ENCODE data around the gene EXOC3. TPM values are rescaled to one million over a fixed set of nuclear protein-coding genes. Genes with fewer than 3 reads are reported as not detected.

EXOC3 gene
- total RNA-seq, 3 donors from 2014 or later (not counting 1 experiment from before 2014, with no cell fraction given): 89.6 to 99.9 (median 96.3) TPM

DNA sequence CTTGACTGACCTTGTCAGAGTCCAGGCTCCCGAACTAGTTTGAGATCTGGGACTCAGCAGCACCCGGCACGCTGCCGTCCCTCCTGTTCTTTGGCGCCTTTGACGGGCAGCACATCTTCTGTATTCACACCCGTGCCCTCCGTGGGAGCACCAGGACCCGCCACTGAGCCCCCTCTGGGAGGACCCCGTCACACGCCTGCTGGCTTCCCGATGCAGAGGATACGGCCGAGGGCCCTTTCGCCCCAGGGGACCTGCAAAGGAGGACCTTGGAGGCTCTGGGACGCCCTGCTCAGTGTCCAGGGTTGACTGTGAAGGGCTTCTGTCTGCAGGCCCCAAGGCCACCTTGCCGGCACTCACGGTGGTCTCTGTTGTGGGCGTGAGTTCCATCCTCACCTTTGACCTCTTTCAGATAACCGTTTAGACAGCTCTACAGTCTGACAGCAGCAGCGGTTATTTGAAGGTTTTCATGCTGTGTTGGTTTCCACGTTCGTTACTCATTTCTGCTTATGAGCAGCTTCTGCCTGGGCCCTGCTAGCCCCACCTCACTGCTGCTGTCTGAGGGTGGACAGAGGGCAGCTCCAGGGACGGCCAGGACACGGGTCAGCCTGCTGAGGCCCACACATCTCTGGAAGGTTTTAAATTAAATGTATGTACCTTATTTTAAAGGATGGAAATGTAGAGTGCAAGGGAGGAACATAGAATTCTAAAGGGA, 12.6 kb upstream of the EXOC3 start:
- H3K4me3 ChIP-seq (ENCODE audit: low read length): no peak overlapping the region
- DNase-seq (no peak), ATAC-seq (no peak)
- intact Hi-C loops (cut with micrococcal nuclease): loop anchor here (2.0 kb wide), 1 partner anchor 242 kb away; no protein-coding TSS in a partner anchor
- peaks cover 0 to 4% of the 10 kb centered on the region in 2 donors for H3K27me3 Mint-ChIP-seq (ENCODE audit: low read depth in 2 of 2)
- H3K27me3 ChIP-seq (ENCODE audit: control insufficient read depth, insufficient read depth, low read length): no peaks in the 10 kb centered on the region
- no peak overlapping the region for H3K4me3 Mint-ChIP-seq
- H3K9me3 Mint-ChIP-seq: peaks cover 0 to 9% of the 10 kb centered on the region in 2 donors
- no peak overlapping the region for H3K27ac Mint-ChIP-seq
- WGBS (ENCODE audit: insufficient coverage): 86% methylated on average over 25 of the region's 25 CpGs
- no peaks in the 10 kb centered on the region for H3K4me1 ChIP-seq (ENCODE audit: control insufficient read depth, insufficient read depth, low read length)
- no peaks in the 10 kb centered on the region for H3K36me3 Mint-ChIP-seq
- H3K36me3 ChIP-seq (ENCODE audit: control insufficient read depth, insufficient read depth, low read length): no peaks in the 10 kb centered on the region
- H3K9me3 ChIP-seq (ENCODE audit: control insufficient read depth, insufficient read depth, low read length): no peaks in the 10 kb centered on the region
- no peaks in the 10 kb centered on the region for H3K4me1 Mint-ChIP-seq
- H3K27ac ChIP-seq (ENCODE audit: low read length): no peak overlapping the region
- TF ChIP-seq CTCF (IDR thresholded peaks at IDR 0.05): no peak

- no peaks in the 10 kb centered on the region for H3K4me1 ChIP-seq (ENCODE audit: control insufficient read depth, insufficient read depth, low read length)
- ATAC-seq (peak in 1 of 3 donors; percentile 73), DNase-seq (peak in 1 of 2 donors; percentile 61)
- Mint-ChIP-seq H3K9me3 (peaks cover 0 to 7% of the 10 kb centered on the region in 2 donors), H3K27me3 (ENCODE audit: low read depth in 2 of 2) (peaks cover 0 to 2% of the 10 kb centered on the region in 2 donors), H3K4me1 (no peaks in the 10 kb centered on the region), H3K27ac (no peak overlapping the region), H3K4me3 (no peak overlapping the region), H3K36me3 (no peaks in the 10 kb centered on the region)
- no peak overlapping the region for H3K4me3 ChIP-seq (ENCODE audit: low read length)
- WGBS (ENCODE audit: insufficient coverage): 41% methylated on average over 18 of the region's 18 CpGs
- TF ChIP-seq CTCF (IDR thresholded peaks at IDR 0.05): no peak
- intact Hi-C loops (cut with micrococcal nuclease): loop anchor here (2.0 kb wide), 1 partner anchor 242 kb away; no protein-coding TSS in a partner anchor
- no peaks in the 10 kb centered on the region for H3K27me3 ChIP-seq (ENCODE audit: control insufficient read depth, insufficient read depth, low read length)
- H3K27ac ChIP-seq (ENCODE audit: low read length): no peak overlapping the region
- no peaks in the 10 kb centered on the region for H3K9me3 ChIP-seq (ENCODE audit: control insufficient read depth, insufficient read depth, low read length)
- no peaks in the 10 kb centered on the region for H3K36me3 ChIP-seq (ENCODE audit: control insufficient read depth, insufficient read depth, low read length)
Observed at GRCh38 chr5:431001-431710, 11.8 kb upstream of the EXOC3 start.

DNA sequence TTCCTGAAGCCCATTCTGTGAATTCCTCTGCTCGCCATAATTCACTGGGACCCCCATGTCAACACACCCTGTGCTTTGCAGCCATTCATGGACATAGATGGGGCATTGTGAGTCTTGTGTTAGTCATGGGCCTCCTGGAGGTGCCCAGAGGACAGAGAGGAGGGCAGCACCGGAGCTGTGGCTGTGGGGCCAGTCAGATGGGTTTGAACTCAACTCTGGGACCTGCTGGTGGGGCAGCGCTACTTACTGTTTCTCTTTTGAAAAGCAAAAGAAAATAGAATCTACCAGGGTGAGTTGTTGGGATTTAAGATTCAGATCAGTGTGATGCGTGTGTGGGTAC, 11.3 kb upstream of the EXOC3 start:
- Histone ChIP-seq H3K9me3 (ENCODE audit: control insufficient read depth, insufficient read depth, low read length) (no peaks in the 10 kb centered on the region), H3K36me3 (ENCODE audit: control insufficient read depth, insufficient read depth, low read length) (no peaks in the 10 kb centered on the region), H3K4me3 (ENCODE audit: low read length) (no peak overlapping the region), H3K4me1 (ENCODE audit: control insufficient read depth, insufficient read depth, low read length) (no peaks in the 10 kb centered on the region), H3K27me3 (ENCODE audit: control insufficient read depth, insufficient read depth, low read length) (no peaks in the 10 kb centered on the region), H3K27ac (ENCODE audit: low read length) (no peak overlapping the region)
- H3K27me3 Mint-ChIP-seq (ENCODE audit: low read depth in 2 of 2): no peaks in the 10 kb centered on the region
- ATAC-seq (no peak), DNase-seq (no peak)
- H3K27ac Mint-ChIP-seq: no peak overlapping the region
- 96% methylated on average over 4 of the region's 4 CpGs for WGBS (ENCODE audit: insufficient coverage)
- H3K4me3 Mint-ChIP-seq: no peak overlapping the region
- TF ChIP-seq CTCF (IDR thresholded peaks at IDR 0.05): no peak
- H3K36me3 Mint-ChIP-seq: no peaks in the 10 kb centered on the region
- intact Hi-C loops (cut with micrococcal nuclease): loop anchor here (2.0 kb wide), 1 partner anchor 243 kb away; no protein-coding TSS in a partner anchor
- no peaks in the 10 kb centered on the region for H3K4me1 Mint-ChIP-seq
- peaks cover 0 to 2% of the 10 kb centered on the region in 2 donors for H3K9me3 Mint-ChIP-seq

All from natural killer cell (primary cell).